ENCODE data around the gene HIGD1B. TPM values are rescaled to one million over a fixed set of nuclear protein-coding genes. Genes with fewer than 3 reads are reported as not detected.

The HIGD1B gene
- total and polyA plus RNA-seq, 2 donors (not counting 1 experiment from before 2014, with no cell fraction given) = not detected

- H3K27ac Mint-ChIP-seq = no peak overlapping the region
- 97% methylated on average over 3 of the region's 12 CpGs for WGBS (ENCODE audit: insufficient coverage)
These were observed 15.6 kb downstream of the HIGD1B start for GRCh38 chr17:44863061-44863918.

More at GRCh38 chr17:44863061-44863918, 15.6 kb downstream of the HIGD1B start:
- TF ChIP-seq, protein P1, sequence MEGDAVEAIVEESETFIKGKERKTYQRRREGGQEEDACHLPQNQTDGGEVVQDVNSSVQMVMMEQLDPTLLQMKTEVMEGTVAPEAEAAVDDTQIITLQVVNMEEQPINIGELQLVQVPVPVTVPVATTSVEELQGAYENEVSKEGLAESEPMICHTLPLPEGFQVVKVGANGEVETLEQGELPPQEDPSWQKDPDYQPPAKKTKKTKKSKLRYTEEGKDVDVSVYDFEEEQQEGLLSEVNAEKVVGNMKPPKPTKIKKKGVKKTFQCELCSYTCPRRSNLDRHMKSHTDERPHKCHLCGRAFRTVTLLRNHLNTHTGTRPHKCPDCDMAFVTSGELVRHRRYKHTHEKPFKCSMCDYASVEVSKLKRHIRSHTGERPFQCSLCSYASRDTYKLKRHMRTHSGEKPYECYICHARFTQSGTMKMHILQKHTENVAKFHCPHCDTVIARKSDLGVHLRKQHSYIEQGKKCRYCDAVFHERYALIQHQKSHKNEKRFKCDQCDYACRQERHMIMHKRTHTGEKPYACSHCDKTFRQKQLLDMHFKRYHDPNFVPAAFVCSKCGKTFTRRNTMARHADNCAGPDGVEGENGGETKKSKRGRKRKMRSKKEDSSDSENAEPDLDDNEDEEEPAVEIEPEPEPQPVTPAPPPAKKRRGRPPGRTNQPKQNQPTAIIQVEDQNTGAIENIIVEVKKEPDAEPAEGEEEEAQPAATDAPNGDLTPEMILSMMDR (IDR thresholded peaks at IDR 0.05) = no peak
- no peak for TF ChIP-seq EZH2 (IDR thresholded peaks at IDR 0.05; ENCODE audit: borderline replicate concordance, insufficient read depth, low read depth, low read length, poor library complexity, severe bottlenecking)
- ChIA-PET CTCF (interaction anchor here (0.6 to 9.7 kb wide), 5 partner anchors 14 to 88 kb away, joined by 3 to 208 read pairs (median 4); no protein-coding TSS in a partner anchor), POLR2A (no interaction called here)
- intact Hi-C loops (cut with micrococcal nuclease) = no loop called here
- no peaks in the 10 kb centered on the region for H3K9me3 ChIP-seq (ENCODE audit: control extremely low read depth in 1 of 3, control insufficient read depth in 2 of 3, insufficient read depth in 1 of 3, low read length in 2 of 3)
- no peaks in the 10 kb centered on the region for H3K79me2 ChIP-seq (ENCODE audit: control insufficient read depth, insufficient read depth, low read length)
- DNase-seq = no peak
- H3K4me3 ChIP-seq (ENCODE audit: control extremely low read depth in 1 of 5, extremely low read depth in 1 of 5, insufficient read depth in 1 of 5, low read depth in 2 of 5, low read length in 4 of 5) = no peak overlapping the region
- H4K20me1 ChIP-seq (ENCODE audit: control insufficient read depth, insufficient read depth, low read length, poor library complexity, severe bottlenecking) = peaks cover 5% of the 10 kb centered on the region
- H2AFZ ChIP-seq (ENCODE audit: insufficient read depth, low read depth, low read length, poor library complexity, severe bottlenecking) = no peak overlapping the region
- peaks cover 4 to 85% of the 10 kb centered on the region in 2 experiments for H3K36me3 ChIP-seq (replicated peaks in 1 of 2; ENCODE audit: control extremely low read depth in 1 of 2, control insufficient read depth in 1 of 2, extremely low read depth in 1 of 2, insufficient read depth in 2 of 2, low read length in 1 of 2)
- no peak overlapping the region for H3K9ac ChIP-seq (ENCODE audit: low read length)
- no peaks in the 10 kb centered on the region for H3K27me3 ChIP-seq (replicated peaks in 1 of 4; ENCODE audit: control extremely low read depth in 1 of 4, control insufficient read depth in 3 of 4, insufficient read depth in 4 of 4, low read length in 3 of 4)
- Mint-ChIP-seq H3K27me3 (no peaks in the 10 kb centered on the region), H3K9me3 (ENCODE audit: insufficient read depth) (no peaks in the 10 kb centered on the region), H3K4me1 (no peaks in the 10 kb centered on the region), H3K4me3 (no peak overlapping the region)
- no peak overlapping the region for H3K27ac ChIP-seq (ENCODE audit: low read length in 2 of 2)
- no peaks in the 10 kb centered on the region for H3K4me1 ChIP-seq (ENCODE audit: control insufficient read depth in 2 of 2, insufficient read depth in 2 of 2, low read length in 2 of 2)
- ATAC-seq (ENCODE audit: low read depth) = no peak
- no peak overlapping the region for H3K4me2 ChIP-seq (replicated peaks; ENCODE audit: low read depth, low read length, poor library complexity, severe bottlenecking)

All from B cell (primary cell).